ENCODE measurements around the gene HOXB7. TPM values are rescaled to one million over a fixed set of nuclear protein-coding genes. Genes with fewer than 3 reads are reported as not detected.

Gene HOXB7
- total and polyA plus RNA-seq, 10 of the 15 experiments (the other 5 are each of a cell fraction or from before 2014, with no cell fraction given) = 2.8 to 7.4 (median 4.2) TPM

DNA sequence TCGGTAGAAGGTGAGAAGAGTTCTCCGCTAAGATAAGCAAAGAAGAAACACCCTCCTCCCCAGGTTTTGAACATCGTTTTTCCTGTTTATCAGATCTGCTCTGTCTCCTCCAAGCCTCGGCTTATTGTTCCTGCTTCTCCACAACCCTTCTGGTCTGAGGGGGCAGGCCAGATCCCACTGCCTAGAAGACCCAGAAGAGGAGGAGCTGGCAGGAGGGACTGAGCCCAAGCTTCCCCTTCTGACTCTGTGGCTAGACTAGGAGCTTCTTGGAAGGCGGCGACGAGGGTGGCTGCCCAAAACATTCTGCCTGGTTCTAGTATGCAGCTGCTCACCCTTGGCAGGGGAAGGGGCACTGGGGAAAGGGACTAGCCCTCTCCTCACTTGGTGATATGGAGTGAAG is 12.1 kb downstream of the HOXB7 start:
- ChIA-PET POLR2A (no interaction called here), CTCF (interaction anchor here (1.6 to 2.2 kb wide), 2 partner anchors 20 to 247 kb away, joined by 5 to 7 read pairs; no protein-coding TSS in a partner anchor), RAD21 (ENCODE audit: unreplicated experiment) (interaction anchor here (1.0 to 1.2 kb wide), 2 partner anchors 280 to 518 kb away, joined by 3 read pairs; no protein-coding TSS in a partner anchor), SMC1A (ENCODE audit: uncharacterized antibody, unreplicated experiment) (interaction anchor here (0.8 to 1.1 kb wide), 2 partner anchors 10 to 263 kb away, joined by 3 to 4 read pairs; no protein-coding TSS in a partner anchor)
- BruUV-seq (replicated peaks) = no TSS peak
- no peak overlapping the region for H3K27ac ChIP-seq (ENCODE audit: control insufficient read depth, insufficient read depth)
- H3K4me1 ChIP-seq (ENCODE audit: control insufficient read depth, insufficient read depth, low read length) = peaks cover 10% of the 10 kb centered on the region
- H3K9ac ChIP-seq (ENCODE audit: control insufficient read depth, insufficient read depth, low read length) = no peak overlapping the region
- DNase-seq (ENCODE audit: low read depth, low spot score) = no peak
- in situ Hi-C loops (cut with MboI) = loop anchor here (5.0 kb wide), 1 partner anchor 336 kb away; no protein-coding TSS in a partner anchor
- no peak overlapping the region for H3K4me2 ChIP-seq (ENCODE audit: control insufficient read depth, insufficient read depth)
- H3K36me3 ChIP-seq (ENCODE audit: control insufficient read depth in 2 of 2, insufficient read depth in 2 of 2, low read length in 1 of 2) = no peaks in the 10 kb centered on the region
- no peaks in the 10 kb centered on the region for H3K79me2 ChIP-seq (ENCODE audit: control insufficient read depth, insufficient read depth, low read length)
- no peak overlapping the region for H2AFZ ChIP-seq (ENCODE audit: control insufficient read depth, low read depth, low read length)
- TF ChIP-seq, protein P1, sequence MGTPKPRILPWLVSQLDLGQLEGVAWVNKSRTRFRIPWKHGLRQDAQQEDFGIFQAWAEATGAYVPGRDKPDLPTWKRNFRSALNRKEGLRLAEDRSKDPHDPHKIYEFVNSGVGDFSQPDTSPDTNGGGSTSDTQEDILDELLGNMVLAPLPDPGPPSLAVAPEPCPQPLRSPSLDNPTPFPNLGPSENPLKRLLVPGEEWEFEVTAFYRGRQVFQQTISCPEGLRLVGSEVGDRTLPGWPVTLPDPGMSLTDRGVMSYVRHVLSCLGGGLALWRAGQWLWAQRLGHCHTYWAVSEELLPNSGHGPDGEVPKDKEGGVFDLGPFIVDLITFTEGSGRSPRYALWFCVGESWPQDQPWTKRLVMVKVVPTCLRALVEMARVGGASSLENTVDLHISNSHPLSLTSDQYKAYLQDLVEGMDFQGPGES (IDR thresholded peaks at IDR 0.05) = no peak
- TF ChIP-seq SUZ12 (IDR thresholded peaks at IDR 0.05; ENCODE audit: unreplicated experiment) (no peak), NR2C2 (IDR thresholded peaks at IDR 0.05; ENCODE audit: borderline replicate concordance, control insufficient read depth, insufficient read length, low read depth) (no peak), MTA3 (IDR thresholded peaks at IDR 0.05; ENCODE audit: borderline replicate concordance, low read length) (no peak), IKZF2 (IDR thresholded peaks at IDR 0.05) (no peak), NBN (IDR thresholded peaks at IDR 0.05) (no peak), ATF7 (IDR thresholded peaks at IDR 0.05; ENCODE audit: low read depth) (no peak), FOXM1 (IDR thresholded peaks at IDR 0.05; ENCODE audit: low read depth, low read length) (no peak)
- TF ChIP-seq, protein P2, sequence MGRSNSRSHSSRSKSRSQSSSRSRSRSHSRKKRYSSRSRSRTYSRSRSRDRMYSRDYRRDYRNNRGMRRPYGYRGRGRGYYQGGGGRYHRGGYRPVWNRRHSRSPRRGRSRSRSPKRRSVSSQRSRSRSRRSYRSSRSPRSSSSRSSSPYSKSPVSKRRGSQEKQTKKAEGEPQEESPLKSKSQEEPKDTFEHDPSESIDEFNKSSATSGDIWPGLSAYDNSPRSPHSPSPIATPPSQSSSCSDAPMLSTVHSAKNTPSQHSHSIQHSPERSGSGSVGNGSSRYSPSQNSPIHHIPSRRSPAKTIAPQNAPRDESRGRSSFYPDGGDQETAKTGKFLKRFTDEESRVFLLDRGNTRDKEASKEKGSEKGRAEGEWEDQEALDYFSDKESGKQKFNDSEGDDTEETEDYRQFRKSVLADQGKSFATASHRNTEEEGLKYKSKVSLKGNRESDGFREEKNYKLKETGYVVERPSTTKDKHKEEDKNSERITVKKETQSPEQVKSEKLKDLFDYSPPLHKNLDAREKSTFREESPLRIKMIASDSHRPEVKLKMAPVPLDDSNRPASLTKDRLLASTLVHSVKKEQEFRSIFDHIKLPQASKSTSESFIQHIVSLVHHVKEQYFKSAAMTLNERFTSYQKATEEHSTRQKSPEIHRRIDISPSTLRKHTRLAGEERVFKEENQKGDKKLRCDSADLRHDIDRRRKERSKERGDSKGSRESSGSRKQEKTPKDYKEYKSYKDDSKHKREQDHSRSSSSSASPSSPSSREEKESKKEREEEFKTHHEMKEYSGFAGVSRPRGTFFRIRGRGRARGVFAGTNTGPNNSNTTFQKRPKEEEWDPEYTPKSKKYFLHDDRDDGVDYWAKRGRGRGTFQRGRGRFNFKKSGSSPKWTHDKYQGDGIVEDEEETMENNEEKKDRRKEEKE (IDR thresholded peaks at IDR 0.05) = no peak
- TF ChIP-seq, protein P3, sequence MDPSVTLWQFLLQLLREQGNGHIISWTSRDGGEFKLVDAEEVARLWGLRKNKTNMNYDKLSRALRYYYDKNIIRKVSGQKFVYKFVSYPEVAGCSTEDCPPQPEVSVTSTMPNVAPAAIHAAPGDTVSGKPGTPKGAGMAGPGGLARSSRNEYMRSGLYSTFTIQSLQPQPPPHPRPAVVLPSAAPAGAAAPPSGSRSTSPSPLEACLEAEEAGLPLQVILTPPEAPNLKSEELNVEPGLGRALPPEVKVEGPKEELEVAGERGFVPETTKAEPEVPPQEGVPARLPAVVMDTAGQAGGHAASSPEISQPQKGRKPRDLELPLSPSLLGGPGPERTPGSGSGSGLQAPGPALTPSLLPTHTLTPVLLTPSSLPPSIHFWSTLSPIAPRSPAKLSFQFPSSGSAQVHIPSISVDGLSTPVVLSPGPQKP (IDR thresholded peaks at IDR 0.05; ENCODE audit: low read depth, low read length) = no peak
- no peak overlapping the region for H3K4me3 ChIP-seq
- no peaks in the 10 kb centered on the region for H4K20me1 ChIP-seq (ENCODE audit: control insufficient read depth, insufficient read depth)
- FAIRE-seq = no peak
- ATAC-seq = no peak
- 43% methylated on average over 7 of the region's 7 CpGs for WGBS (ENCODE audit: insufficient coverage, insufficient replicate concordance, low lambda C conversion rate, missing lambda C conversion rate)
- H3K9me3 ChIP-seq (replicated peaks; ENCODE audit: control insufficient read depth, insufficient read depth, low read length) = no peaks in the 10 kb centered on the region
- H3K27me3 ChIP-seq (replicated peaks in 1 of 2; ENCODE audit: control insufficient read depth in 2 of 2, insufficient read depth in 2 of 2, low read length in 1 of 2) = peaks cover 15 to 47% of the 10 kb centered on the region in 2 experiments
- intact Hi-C loops (cut with micrococcal nuclease; ENCODE audit: unreplicated experiment) = no loop called here

Data from GM12878 (cell line).